Thyroid gland (tissue), 4 donors: ENCODE data around the gene BRSK2. TPM values are rescaled to one million over a fixed set of nuclear protein-coding genes. Genes with fewer than 3 reads are reported as not detected.

ENCODE experiments used
- DNase-seq, 2 donors: peaks; one replicate each; pipeline ENCODE4 v3.0.0-alpha.2; 2019
- H3K27ac ChIP-seq, 3 donors: fragments of 200-600 bp; sonication (generic); 1 replicate in 2 of 3; 2 replicates in 1 of 3; pipeline ENCODE4 v1.5.1; 2016 to 2019; ENCODE audit warnings: mild to moderate bottlenecking in 1 of 3, moderate library complexity in 1 of 3
- H3K27me3 ChIP-seq: fragments of 200-600 bp; sonication (generic); one replicate; pipeline ENCODE4 v1.5.1; 2019
- H3K36me3 ChIP-seq, 2 donors: fragments of 200-600 bp; sonication (generic); one replicate each; pipeline ENCODE4 v1.5.1; 2016 to 2019
- H3K4me1 ChIP-seq, 2 donors: fragments of 200-600 bp; sonication (generic); one replicate each; pipeline ENCODE4 v1.5.1; 2017 to 2019
- H3K4me3 ChIP-seq, 3 donors: fragments of 200-600 bp; sonication (generic); replicated peaks in 1 of 3; 1 replicate in 2 of 3; 2 replicates in 1 of 3; pipeline ENCODE4 v1.5.1; 2016; ENCODE audit warnings: mild to moderate bottlenecking in 1 of 3
- H3K9me3 ChIP-seq: fragments of 200-600 bp; sonication (generic); one replicate; pipeline ENCODE4 v1.5.1; 2017
- CTCF ChIP-seq, 6 experiments: fragments of 200-600 bp in 3 of 6; fragments of 450-650 bp in 3 of 6; sonication (generic) in 3 of 6; IDR thresholded peaks; one replicate each; pipeline ENCODE4 v1.5.1; 2016 to 2019; ENCODE audit warnings: antibody characterized with exemption in 6 of 6, mild to moderate bottlenecking in 2 of 6, inconsistent platforms in 1 of 6, moderate library complexity in 1 of 6
- POLR2A ChIP-seq, 2 donors: fragments of 450-650 bp; IDR thresholded peaks; one replicate each; pipeline ENCODE4 v1.6.1; 2017; ENCODE audit warnings: antibody characterized with exemption in 2 of 2, mild to moderate bottlenecking in 2 of 2, moderate library complexity in 1 of 2
- WGBS, 2 donors: methylation state at CpG; one replicate each; pipeline ENCODE4 v1.1.5; 2017; 5-methylcytosine and 5-hydroxymethylcytosine counted together
- intact Hi-C: fragments of 100-400 bp; cut with DNase I; formaldehyde crosslinking; loops from one replicate; pipeline ENCODE4 v1.15.1; 2023
- total RNA-seq, 4 donors: library from RNA; depleted of rRNA; stranded (reverse); fragments of >200 nt; gene quantifications; one replicate each; pipeline ENCODE4 v1.2.3, GENCODE V29; 2016

The BRSK2 gene
- total RNA-seq, 4 donors from 2014 or later: 0.34 to 2.2 (median 0.81) TPM

DNA sequence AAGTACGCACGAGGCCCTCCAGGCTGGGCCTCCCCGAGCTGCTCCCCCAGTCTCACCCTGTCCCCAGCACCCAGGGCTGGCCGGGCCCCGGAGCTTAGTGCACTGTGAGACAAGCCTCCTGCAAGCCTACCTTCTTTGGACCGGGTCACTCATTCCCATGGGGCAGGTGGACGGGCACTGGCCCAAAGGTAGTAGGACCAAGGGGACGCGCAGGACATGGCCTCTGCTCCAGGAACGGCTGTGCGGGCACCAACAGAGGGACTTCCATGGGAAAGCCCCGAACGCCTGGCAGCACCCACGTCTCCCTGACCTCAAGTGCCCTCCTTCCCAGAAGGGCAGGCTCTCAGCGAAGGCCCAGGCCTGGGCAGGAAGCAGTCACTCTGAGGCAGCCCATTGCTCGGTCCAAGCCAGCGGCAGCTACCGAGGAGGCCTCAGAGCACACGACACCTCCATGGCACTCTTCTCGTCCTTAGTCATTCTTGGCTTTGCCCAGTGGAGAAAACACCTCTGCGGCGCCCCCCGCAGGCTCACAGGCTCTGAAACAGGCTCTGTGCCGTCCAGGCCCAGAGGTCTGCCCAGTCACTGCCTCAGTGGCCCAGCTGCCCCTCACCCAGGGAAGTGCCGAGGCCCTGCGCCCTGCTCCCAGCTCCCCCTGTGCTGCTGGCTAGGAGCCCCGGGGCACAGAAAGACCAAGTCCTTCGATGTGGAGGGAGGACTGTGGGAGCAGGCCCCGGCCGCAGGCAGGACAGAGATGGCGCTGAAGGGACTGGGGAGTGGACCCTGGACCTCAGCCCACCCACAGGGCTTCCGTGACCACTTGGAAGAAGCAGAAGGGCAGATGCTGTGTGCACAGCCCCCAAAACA lies 93.1 kb downstream of the BRSK2 start:
- no peak for TF ChIP-seq POLR2A (IDR thresholded peaks at IDR 0.05)
- TF ChIP-seq CTCF (IDR thresholded peaks at IDR 0.05): no peak
- no peaks in the 10 kb centered on the region for H3K27me3 ChIP-seq
- no peaks in the 10 kb centered on the region for H3K9me3 ChIP-seq
- DNase-seq: peak in 1 of 2 donors; percentile 24
- intact Hi-C loops: loop anchor here (5.0 kb wide), 1 partner anchor 34 kb away; no protein-coding TSS in a partner anchor
- H3K36me3 ChIP-seq: peaks cover 0 to 16% of the 10 kb centered on the region in 2 donors
- H3K4me1 ChIP-seq: peaks cover 58 to 80% of the 10 kb centered on the region in 2 donors
- WGBS, 2 donors: 80 to 84% methylated on average over 17 to 31 of the region's 32 CpGs
- peak overlapping the region in 2 of 3 donors; percentile 51 to 55 for H3K27ac ChIP-seq
- H3K4me3 ChIP-seq: no peak overlapping the region

DNA sequence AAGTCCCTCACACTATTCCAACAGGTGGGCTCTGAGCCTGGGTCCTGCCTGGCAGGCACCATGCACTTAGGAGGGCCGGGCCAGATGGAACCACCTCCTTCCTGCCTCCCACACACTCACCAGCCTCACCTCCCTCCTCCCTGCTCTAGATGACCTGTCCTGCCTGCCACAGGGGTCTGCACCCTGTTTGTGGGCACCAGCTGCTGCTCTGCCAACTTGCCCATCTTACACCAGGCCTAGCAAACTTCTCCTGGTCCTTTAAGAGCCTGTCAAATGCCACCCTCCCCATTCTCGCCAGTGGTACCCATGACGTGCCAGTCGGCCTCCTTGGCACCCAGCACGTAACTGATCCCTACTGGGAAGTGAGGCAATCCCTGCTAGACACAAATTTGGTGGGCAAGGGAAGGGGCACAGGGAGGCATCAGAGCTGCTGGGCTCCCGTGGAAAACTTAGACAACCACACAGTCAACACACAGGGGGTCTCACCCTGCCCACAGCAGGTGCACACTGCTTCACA lies 93.8 kb downstream of the BRSK2 start:
- Histone ChIP-seq H3K36me3 (peaks cover 0 to 11% of the 10 kb centered on the region in 2 donors), H3K4me3 (no peak overlapping the region), H3K9me3 (no peaks in the 10 kb centered on the region), H3K27me3 (no peaks in the 10 kb centered on the region), H3K4me1 (peaks cover 65 to 87% of the 10 kb centered on the region in 2 donors), H3K27ac (peak overlapping the region in 2 of 3 donors; percentile 51 to 55)
- DNase-seq: no peak
- WGBS, 2 donors: 57 to 85% methylated on average over 5 of the region's 6 CpGs
- TF ChIP-seq CTCF (IDR thresholded peaks at IDR 0.05) (no peak), POLR2A (IDR thresholded peaks at IDR 0.05) (no peak)
- intact Hi-C loops: loop anchor here (5.0 kb wide), 1 partner anchor 34 kb away; no protein-coding TSS in a partner anchor

DNA sequence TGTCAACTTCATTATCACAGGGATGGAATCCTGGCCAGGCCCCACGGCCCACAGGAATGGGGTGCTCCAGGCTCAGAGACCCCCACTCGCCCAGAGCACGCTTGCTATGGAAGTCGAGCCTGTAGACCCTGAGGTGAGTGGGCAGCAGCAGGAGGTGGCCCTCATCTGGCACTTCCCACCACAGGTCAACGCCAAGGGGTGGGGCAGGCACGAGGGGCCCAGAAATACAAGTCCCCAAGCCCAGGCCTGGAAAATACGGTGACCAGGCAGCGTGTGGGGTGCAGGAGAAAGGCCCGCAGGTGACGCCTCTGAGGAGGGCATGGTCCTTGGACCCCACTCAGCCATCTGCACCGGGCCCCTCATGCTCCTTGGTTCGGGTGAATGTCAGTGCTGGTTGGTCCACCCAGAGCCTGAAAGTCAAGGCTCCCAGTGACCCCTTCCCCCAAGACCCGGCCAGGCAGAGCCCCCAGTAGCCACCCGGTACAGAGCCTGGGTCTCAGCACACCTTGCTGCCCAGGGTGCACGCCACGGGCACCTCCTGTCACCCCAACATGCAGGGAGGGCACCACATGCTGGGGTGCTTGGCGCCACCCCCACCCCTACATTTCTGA lies 94.4 kb downstream of the BRSK2 start:
- Histone ChIP-seq H3K27ac (no peak overlapping the region), H3K27me3 (no peaks in the 10 kb centered on the region), H3K36me3 (peaks cover 0 to 11% of the 10 kb centered on the region in 2 donors), H3K4me1 (peaks cover 64 to 90% of the 10 kb centered on the region in 2 donors), H3K9me3 (no peaks in the 10 kb centered on the region), H3K4me3 (no peak overlapping the region)
- no peak for DNase-seq
- intact Hi-C loops: loop anchor here (5.0 kb wide), 1 partner anchor 33 kb away; no protein-coding TSS in a partner anchor
- 91 to 96% methylated on average over 7 to 9 of the region's 17 CpGs for WGBS, 2 donors
- no peak for TF ChIP-seq POLR2A (IDR thresholded peaks at IDR 0.05)
- TF ChIP-seq CTCF (IDR thresholded peaks at IDR 0.05): no peak

GRCh38 chr11:1484695-1485503 lies 95.2 kb downstream of the BRSK2 start:
- no peaks in the 10 kb centered on the region for H3K9me3 ChIP-seq
- H3K27ac ChIP-seq: peak overlapping the region in 2 of 3 donors; percentile 41 to 54
- no peaks in the 10 kb centered on the region for H3K27me3 ChIP-seq
- H3K36me3 ChIP-seq: peaks cover 0 to 7% of the 10 kb centered on the region in 2 donors
- no peak for TF ChIP-seq CTCF (IDR thresholded peaks at IDR 0.05)
- no peak for TF ChIP-seq POLR2A (IDR thresholded peaks at IDR 0.05)
- WGBS, 2 donors: 76 to 78% methylated on average over 20 of the region's 20 CpGs
- H3K4me3 ChIP-seq: no peak overlapping the region
- peak in 1 of 2 donors; percentile 32 for DNase-seq
- intact Hi-C loops: loop anchor here (5.0 kb wide), 1 partner anchor 32 kb away; no protein-coding TSS in a partner anchor
- H3K4me1 ChIP-seq: peaks cover 68 to 93% of the 10 kb centered on the region in 2 donors
